SK-N-SH (cell line): Measurements from ENCODE around the gene GSTA4. TPM values are rescaled to one million over a fixed set of nuclear protein-coding genes. Genes with fewer than 3 reads are reported as not detected.

Source experiments
- MXI1 ChIP-seq: IDR thresholded peaks from 2 replicates; pipeline ENCODE4 v1.6.1; 2012; ENCODE audit warnings: mild to moderate bottlenecking, low read depth, low read length, improper control_type of control experiment
- RAD21 ChIP-seq: IDR thresholded peaks from 2 replicates; pipeline ENCODE4 v1.6.1; 2012; ENCODE audit warnings: mild to moderate bottlenecking, low read length
- polyA plus RNA-seq, 3 experiments: library from polyadenylated mRNA; depleted of rRNA; stranded (reverse); fragments of >200 nt; gene quantifications; 2 replicates each; pipeline ENCODE4 v1.2.3, GENCODE V29; 2012
- TF ChIP-seq, protein P1 (sequence below): IDR thresholded peaks from 2 replicates; pipeline ENCODE4 v1.4.0; 2012; ENCODE audit warnings: low read depth, borderline replicate concordance
- TF ChIP-seq, protein P2 (sequence below): IDR thresholded peaks from 2 replicates; pipeline ENCODE4 v1.6.1; 2012; ENCODE audit warnings: mild to moderate bottlenecking, low read depth, low read length, moderate library complexity

GSTA4 gene
- polyA plus RNA-seq, 1 of the 3 experiments (the other 2 are of a cell fraction) = 28.3 TPM

DNA sequence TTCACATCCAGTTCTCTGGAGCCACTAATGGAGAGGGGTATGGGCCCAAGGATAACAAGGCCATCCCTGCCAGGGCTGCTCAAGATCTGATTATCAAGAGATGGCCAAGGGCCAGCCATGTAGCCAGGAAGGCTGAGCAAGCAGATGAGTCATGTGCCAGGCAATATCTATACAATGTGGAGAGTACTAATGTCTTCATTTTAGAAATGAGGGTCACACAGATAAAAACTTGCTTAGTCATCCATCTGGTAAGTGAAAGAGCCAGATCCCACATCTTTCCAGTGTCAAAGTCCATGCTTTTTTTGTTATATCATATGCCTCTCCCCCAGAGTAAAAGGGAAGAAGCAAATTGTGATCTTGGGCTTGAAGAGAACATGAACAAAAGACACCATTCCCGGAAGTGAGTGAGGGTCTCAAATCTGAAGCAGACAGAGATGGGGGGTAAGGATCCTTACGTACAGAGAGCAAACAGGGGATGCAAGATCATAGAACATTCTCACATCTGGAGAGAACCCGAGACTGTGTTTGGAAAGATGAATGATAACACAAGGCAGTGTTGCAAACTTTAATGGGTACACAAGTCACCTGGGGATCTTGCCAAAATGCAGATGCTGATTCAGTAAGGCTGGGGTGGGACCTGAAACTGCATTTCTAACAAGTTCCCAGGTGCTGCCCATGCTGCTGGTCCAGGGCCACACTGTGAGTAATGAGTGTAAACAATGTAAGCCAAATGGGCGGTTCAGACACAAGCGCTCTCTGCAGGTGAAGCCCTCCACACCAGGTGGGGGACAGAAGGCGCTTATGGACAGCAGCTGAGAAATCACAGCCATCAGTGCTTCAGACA, 65.5 kb downstream of the GSTA4 start (continued):
- TF ChIP-seq MXI1 = no peak
- TF ChIP-seq RAD21 = no peak
- TF ChIP-seq, protein P1, sequence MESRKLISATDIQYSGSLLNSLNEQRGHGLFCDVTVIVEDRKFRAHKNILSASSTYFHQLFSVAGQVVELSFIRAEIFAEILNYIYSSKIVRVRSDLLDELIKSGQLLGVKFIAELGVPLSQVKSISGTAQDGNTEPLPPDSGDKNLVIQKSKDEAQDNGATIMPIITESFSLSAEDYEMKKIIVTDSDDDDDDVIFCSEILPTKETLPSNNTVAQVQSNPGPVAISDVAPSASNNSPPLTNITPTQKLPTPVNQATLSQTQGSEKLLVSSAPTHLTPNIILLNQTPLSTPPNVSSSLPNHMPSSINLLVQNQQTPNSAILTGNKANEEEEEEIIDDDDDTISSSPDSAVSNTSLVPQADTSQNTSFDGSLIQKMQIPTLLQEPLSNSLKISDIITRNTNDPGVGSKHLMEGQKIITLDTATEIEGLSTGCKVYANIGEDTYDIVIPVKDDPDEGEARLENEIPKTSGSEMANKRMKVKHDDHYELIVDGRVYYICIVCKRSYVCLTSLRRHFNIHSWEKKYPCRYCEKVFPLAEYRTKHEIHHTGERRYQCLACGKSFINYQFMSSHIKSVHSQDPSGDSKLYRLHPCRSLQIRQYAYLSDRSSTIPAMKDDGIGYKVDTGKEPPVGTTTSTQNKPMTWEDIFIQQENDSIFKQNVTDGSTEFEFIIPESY = no peak
- TF ChIP-seq, protein P2, sequence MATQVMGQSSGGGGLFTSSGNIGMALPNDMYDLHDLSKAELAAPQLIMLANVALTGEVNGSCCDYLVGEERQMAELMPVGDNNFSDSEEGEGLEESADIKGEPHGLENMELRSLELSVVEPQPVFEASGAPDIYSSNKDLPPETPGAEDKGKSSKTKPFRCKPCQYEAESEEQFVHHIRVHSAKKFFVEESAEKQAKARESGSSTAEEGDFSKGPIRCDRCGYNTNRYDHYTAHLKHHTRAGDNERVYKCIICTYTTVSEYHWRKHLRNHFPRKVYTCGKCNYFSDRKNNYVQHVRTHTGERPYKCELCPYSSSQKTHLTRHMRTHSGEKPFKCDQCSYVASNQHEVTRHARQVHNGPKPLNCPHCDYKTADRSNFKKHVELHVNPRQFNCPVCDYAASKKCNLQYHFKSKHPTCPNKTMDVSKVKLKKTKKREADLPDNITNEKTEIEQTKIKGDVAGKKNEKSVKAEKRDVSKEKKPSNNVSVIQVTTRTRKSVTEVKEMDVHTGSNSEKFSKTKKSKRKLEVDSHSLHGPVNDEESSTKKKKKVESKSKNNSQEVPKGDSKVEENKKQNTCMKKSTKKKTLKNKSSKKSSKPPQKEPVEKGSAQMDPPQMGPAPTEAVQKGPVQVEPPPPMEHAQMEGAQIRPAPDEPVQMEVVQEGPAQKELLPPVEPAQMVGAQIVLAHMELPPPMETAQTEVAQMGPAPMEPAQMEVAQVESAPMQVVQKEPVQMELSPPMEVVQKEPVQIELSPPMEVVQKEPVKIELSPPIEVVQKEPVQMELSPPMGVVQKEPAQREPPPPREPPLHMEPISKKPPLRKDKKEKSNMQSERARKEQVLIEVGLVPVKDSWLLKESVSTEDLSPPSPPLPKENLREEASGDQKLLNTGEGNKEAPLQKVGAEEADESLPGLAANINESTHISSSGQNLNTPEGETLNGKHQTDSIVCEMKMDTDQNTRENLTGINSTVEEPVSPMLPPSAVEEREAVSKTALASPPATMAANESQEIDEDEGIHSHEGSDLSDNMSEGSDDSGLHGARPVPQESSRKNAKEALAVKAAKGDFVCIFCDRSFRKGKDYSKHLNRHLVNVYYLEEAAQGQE = no peak

Other genes with a start within 250 kb of the GSTA4 start
- gene GSTA2, start 231.8 kb downstream of the GSTA4 start, polyA plus RNA-seq (2012; rRNA removed) = not detected in 2 replicates
- gene GSTA1, start 191.5 kb downstream of the GSTA4 start, polyA plus RNA-seq (2012; rRNA removed) = not detected in 2 replicates
- not detected in 2 replicates for gene GSTA5, start 154.5 kb downstream of the GSTA4 start, polyA plus RNA-seq (2012; rRNA removed)
- not detected in 2 replicates for gene GSTA3, start 85.6 kb downstream of the GSTA4 start, polyA plus RNA-seq (2012; rRNA removed)
- 9.7 and 12.2 TPM in 2 replicates for gene CILK1, start 66.5 kb upstream of the GSTA4 start, polyA plus RNA-seq (2012; rRNA removed)
- 61.9 and 72.9 TPM in 2 replicates for gene FBXO9, start 70.1 kb upstream of the GSTA4 start, polyA plus RNA-seq (2012; rRNA removed)
- gene GCM1, start 153.6 kb upstream of the GSTA4 start, polyA plus RNA-seq (2012; rRNA removed) = not detected in 2 replicates